Stimulated activated CD4-positive, alpha-beta T cell treated with anti-CD3 and anti-CD28 coated beads, Interleukin-4, amount 100 ng/mL, for 4 hours (primary cell): Measurements from ENCODE around the gene METTL17.
"Not testable (repeated sequence)": the region's sequence is repeated elsewhere in the genome, so short reads cannot be mapped to it uniquely, and the experiment has no call there.

Experiments used
- DNase-seq, 2 experiments: peaks; one replicate each; pipeline ENCODE4 v3.0.0-alpha.2; 2020

The METTL17 gene

DNA sequence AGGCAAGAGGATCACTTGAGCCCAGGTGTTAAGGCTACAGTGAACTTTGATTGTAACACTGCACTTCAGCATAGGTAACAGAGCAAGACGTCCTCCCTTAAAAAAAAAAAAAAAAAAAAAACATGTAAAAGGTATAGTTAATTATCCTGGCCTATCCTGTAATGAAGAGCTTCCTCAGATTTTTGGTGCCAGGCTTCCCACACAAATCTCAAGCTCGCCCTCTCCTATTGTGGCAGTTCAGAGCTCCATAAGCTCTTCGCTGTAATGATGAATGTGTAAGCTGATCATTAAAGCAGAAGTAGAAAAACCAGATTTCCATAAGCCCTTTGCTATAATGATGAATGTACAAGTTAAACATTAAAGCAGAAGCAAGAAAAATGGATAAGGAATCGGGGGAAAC lies 7.3 kb downstream of the METTL17 start:
- no peak for DNase-seq

DNA sequence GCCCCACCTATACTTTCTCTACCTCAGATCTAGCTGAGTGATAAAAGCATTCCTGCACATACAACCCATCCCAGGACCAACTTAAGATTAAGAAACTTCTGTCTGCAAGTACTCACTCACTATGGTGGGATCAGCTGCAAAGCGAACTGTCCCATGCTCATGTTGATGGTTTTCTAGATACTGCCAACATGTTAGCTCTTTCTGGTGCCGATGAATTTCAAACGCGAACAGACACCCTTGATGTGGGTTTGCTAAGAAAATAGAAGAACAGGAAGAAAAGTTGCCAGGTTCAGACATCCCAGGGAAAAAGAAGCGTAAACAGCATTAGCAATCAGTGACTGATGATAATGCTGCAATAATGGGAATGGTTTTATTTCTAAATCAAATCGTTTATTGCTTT lies 7.8 kb downstream of the METTL17 start:
- DNase-seq, result no peak

- no peak for DNase-seq
Observed at GRCh38 chr14:20998139-20998538, 8.4 kb downstream of the METTL17 start.

GRCh38 chr14:20998674-20999366 lies 9.0 kb downstream of the METTL17 start, which contains the start of gene SLC39A2:
Gene SLC39A2, plus strand, starts transcription at chr14:20999293. Its CDS starts 154 bp downstream, at chr14:20999447.
- DNase-seq, result no peak

GRCh38 chr14:20999591-20999990 lies 9.8 kb downstream of the METTL17 start:
- DNase-seq, result no peak

GRCh38 chr14:21001218-21001617 lies 11.4 kb downstream of the METTL17 start:
- no peak for DNase-seq

GRCh38 chr14:21003788-21004346 lies 14.1 kb downstream of the METTL17 start:
- DNase-seq, result no peak

DNA sequence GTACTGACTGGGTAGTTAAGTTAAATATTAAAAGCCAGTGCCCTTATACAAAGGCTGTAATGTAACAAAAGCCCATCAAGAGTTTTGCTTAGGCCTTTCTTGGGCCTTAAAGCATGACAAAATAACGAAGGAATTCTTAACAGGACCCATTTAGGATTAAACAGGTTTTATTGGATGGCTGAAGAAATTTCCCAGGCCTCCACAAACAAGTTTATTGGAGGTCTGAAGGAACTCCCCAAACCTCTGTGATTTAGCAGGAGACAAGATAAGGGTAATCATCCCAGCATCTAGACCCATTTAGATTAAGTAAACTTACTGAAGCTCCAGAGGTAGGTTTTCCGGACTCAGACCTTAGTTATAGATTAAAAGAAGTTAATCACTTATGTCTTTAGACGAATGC lies 19.9 kb downstream of the METTL17 start:
- DNase-seq, result not testable (repeated sequence)

DNA sequence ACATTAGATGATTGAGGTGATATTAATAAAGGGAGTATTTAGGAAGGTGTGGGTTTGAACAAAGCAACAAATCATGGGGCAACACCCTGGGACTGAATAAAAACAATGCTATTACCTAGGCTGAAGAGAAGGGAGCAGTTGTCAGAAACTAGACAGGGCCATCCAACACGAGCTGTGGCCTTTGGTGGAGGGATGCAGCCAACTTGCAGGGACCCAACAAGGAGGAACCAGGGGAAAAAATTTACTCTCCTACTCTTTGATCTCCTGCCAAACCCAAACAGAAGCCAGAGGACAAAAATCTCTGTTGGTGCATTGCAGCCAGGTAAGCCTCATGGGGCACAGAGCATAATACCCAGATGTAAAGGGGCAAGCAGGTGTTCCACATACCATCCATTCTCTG lies 21.4 kb downstream of the METTL17 start:
- no peak for DNase-seq

- peak; percentile 66 to 76 for DNase-seq
Observed at GRCh38 chr14:21014761-21015190, 25.0 kb downstream of the METTL17 start.

GRCh38 chr14:21015312-21015711 lies 25.5 kb downstream of the METTL17 start:
- no peak for DNase-seq

- DNase-seq, result no peak
Observed at GRCh38 chr14:21016413-21017190, 26.8 kb downstream of the METTL17 start.

DNA sequence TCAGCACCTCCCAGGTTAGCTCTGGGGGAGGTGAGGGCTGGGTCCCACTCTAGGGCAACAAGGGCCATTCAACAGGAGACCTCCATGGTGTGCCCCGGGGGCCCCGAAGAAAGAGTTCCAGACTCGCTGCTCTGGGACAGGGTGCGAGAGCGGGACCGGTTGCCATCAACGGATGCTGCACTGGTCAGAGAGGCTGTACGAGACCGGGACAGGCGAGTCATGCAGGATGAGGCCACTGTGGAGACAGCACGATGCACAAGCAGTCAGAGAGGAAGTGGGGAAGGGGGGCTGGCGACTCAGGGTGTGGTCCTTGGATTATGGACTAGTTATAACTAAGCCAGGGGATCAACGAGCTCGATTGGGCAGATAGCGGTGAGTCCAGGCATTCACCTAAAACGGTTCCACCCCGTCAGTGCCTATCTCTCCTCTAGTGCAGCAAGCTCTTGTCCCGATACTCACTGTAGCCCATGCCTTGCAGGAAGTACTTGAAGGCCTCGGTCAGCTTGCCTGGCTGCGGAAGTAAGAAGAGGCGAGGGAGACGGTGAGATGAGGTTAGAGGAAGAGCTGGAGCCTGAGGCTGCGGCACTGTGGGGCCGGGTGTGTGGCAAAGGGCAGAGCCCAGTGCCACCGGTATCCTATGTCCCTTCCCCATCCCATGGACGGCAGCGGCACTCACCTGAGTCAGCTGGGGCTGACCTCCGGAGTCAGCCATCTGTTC lies 27.9 kb downstream of the METTL17 start:
- no peak for DNase-seq

- no peak for DNase-seq
Observed at GRCh38 chr14:21018286-21018685, 28.5 kb downstream of the METTL17 start.

DNA sequence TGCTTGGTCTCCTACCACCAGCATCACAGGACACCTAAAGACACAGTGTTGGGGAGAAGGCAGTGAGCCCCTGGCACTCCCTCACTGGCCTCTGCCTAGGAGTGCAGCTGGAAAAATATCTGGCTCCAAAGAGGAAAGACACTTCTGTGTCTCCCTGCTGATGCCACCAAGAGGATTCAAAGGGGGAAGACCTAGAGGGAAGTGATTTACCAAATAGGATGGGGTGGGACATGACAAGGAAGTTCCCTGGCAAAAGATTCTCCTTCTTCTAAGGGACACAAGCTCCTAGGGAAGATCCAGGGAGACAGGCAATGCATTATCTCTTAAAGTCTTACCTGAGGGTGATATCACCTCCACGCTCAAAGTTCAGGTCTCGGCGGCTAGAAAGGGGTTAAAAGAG lies 29.0 kb downstream of the METTL17 start:
- no peak for DNase-seq

DNA sequence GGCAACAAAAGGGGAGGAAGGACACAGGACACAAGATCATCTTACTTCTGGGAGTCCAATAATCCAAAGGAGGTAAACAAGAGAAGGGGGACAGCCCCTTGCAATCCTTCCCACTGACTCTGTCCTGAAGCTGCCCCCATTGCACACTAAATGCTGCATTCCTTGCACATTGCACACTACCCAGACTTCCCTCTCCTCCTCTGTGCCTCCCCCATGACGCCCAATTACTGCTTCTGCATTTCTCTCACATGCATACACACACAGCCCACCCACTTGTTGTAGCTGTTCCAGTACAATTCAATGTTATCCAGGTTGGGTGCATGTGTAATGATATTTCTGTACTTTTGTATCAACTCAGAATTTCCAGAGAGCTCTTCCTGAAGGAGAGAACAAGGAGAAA lies 29.6 kb downstream of the METTL17 start:
- no peak for DNase-seq

DNA sequence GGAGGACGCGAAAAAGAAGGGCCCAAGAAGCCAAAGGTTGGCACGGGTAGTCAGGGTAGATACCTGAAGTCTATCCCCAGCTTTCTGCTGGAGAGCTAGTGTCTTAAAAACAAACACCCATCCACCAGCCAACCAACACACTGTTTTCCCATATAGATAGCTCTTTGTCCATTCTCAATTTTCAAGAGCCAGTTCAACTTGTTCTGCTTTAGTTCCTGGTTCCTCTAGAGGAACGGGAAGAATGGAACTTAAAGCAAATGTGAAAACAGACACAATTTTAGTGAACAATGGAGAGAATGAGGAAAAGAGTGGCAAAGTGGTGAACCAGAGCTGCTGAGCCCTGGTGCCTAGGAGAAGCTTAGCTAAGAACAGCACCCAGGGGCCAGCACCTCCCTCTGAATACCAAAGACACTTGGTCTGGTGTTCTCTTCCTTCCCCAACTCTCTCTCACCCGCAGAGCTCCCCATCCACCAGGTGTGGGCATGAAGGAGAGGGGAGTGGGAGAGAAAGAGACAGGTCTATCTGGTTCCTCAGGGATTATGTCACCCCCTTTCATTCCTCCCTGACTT lies 31.3 kb downstream of the METTL17 start:
- DNase-seq, result no peak

- DNase-seq, result no peak
Observed at GRCh38 chr14:21022686-21023085, 32.9 kb downstream of the METTL17 start.

GRCh38 chr14:21023174-21023573 lies 33.4 kb downstream of the METTL17 start:
- DNase-seq, result no peak

DNA sequence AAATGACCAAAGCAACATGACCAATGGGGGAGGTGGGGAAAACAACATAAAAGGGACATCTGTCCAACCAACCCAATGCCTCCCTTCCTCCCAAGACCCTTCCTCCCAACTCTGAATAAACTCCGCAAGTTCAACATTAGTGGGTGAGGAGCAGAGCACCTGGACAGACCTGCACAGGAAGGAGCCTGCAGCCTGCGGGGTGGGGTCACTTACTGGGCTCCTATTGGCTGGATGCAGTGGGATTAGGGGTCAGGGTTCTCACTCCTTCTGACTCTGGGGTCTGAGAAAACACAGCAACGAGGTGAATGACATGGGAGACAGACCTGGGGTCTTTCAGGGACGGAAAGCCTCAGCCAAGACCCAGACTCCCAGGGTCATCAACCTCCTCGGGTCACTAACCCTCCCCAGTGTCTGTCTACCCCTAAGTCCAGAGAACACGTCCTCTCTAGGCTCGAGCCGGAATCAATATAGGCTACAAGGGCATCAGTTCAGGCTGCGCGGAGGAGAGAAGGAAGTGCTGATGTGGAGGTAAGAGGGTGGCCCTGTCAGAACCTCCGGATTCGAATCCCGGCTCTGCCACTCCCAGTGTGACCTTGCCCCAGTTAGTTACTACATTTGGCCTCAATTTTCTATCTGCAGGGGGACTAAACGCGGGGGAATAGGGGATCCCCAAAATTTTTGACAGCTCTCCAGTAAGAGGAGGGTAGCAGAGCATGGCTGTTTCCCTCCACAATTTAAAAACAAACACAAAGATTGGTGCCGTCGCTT lies 34.2 kb downstream of the METTL17 start:
- no peak for DNase-seq

DNA sequence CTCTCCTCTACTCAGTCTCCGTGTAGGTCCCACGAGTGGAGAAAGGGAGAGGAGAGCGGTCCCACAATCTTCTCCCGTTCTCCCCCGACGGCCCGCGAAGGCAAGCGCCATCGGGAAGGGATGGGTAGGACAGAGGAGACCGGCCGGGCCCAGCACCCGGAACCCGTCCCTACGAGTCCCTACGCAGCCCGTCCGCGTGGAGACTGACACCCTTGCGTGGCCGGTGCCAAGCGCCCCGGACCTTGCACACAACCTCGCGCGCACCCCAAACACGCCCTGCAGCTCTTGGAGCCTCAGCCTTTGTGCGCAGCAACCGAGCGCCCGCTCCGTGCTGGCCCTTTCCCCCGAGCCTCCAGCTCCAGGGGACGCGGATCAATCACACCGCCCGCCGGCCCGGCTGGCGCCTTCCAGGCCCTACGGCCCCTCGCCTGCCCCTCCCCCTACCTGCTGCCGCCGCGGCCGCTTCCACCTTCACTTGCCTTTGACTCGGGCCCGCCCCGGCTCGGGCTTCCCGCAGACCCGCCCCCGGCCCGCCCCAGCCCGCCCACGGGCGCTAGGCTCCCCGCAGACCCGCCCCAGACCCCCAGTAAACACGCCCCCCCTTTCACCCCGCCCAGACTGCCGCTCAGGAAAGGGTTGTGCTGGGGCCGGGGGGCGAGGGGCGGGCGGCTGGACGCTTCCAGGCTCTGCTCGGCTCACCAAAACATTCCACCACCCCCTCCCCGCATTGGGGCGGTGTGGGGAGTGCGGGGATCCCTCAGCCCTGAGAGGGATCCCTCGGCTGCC lies 35.0 kb downstream of the METTL17 start, which contains the start of gene NDRG2:
Gene NDRG2 (minus strand): TSS at position 477 of the 786 bp plus-strand sequence. CDS start 1,746 bp downstream, outside the sequence.
- DNase-seq, result peak; percentile 66 to 73
